Measurements from ENCODE around the gene AUTS2. TPM values are rescaled to one million over a fixed set of nuclear protein-coding genes. Genes with fewer than 3 reads are reported as not detected.

The AUTS2 gene
- total and polyA plus RNA-seq, 4 donors: 4.9 to 24.4 (median 7.0) TPM

GRCh38 chr7:70589590-70589989, 991.3 kb downstream of the AUTS2 start:
- TF ChIP-seq FOXA1 (IDR thresholded peaks at IDR 0.05) (no peak), ATF3 (IDR thresholded peaks at IDR 0.05) (no peak), SP1 (IDR thresholded peaks at IDR 0.05) (no peak), YY1 (IDR thresholded peaks at IDR 0.05) (no peak)
- 82% methylated on average over 3 of the region's 3 CpGs for WGBS
- H3K36me3 ChIP-seq (ENCODE audit: control insufficient read depth in 4 of 4, insufficient read depth in 3 of 4, low read depth in 1 of 4, low read length in 3 of 4): no peaks in the 10 kb centered on the region
- H3K27ac ChIP-seq (ENCODE audit: low read depth in 1 of 2, low read length in 2 of 2): no peak overlapping the region
- H3K9ac ChIP-seq (ENCODE audit: low read depth in 1 of 2, low read length in 2 of 2): peak overlapping the region in 1 of 2 donors; percentile 41
- no peak for DNase-seq (ENCODE audit: low spot score)
- H3K4me3 ChIP-seq (ENCODE audit: low read depth in 1 of 3, low read length in 3 of 3): no peak overlapping the region
- H3K9me3 ChIP-seq (ENCODE audit: control insufficient read depth in 4 of 4, low read length in 3 of 4): no peaks in the 10 kb centered on the region
- peaks cover 13 to 74% (median 64%) of the 10 kb centered on the region in 4 donors for H3K4me1 ChIP-seq (ENCODE audit: control insufficient read depth in 4 of 4, insufficient read depth in 4 of 4, low read length in 3 of 4)
- H3K27me3 ChIP-seq (ENCODE audit: control insufficient read depth in 4 of 4, insufficient read depth in 4 of 4, low read length in 3 of 4): no peaks in the 10 kb centered on the region

GRCh38 chr7:70590126-70590854, 992.0 kb downstream of the AUTS2 start:
- 35% methylated on average over 11 of the region's 11 CpGs for WGBS
- Histone ChIP-seq H3K27me3 (ENCODE audit: control insufficient read depth in 4 of 4, insufficient read depth in 4 of 4, low read length in 3 of 4) (no peaks in the 10 kb centered on the region), H3K9me3 (ENCODE audit: control insufficient read depth in 4 of 4, low read length in 3 of 4) (no peaks in the 10 kb centered on the region), H3K36me3 (ENCODE audit: control insufficient read depth in 4 of 4, insufficient read depth in 3 of 4, low read depth in 1 of 4, low read length in 3 of 4) (no peaks in the 10 kb centered on the region), H3K27ac (ENCODE audit: low read depth in 1 of 2, low read length in 2 of 2) (peak overlapping the region; percentile 74), H3K9ac (ENCODE audit: low read depth in 1 of 2, low read length in 2 of 2) (peak overlapping the region in 1 of 2 donors; percentile 72), H3K4me3 (ENCODE audit: low read depth in 1 of 3, low read length in 3 of 3) (peak overlapping the region in 1 of 3 donors; percentile 8), H3K4me1 (ENCODE audit: control insufficient read depth in 4 of 4, insufficient read depth in 4 of 4, low read length in 3 of 4) (peaks cover 13 to 73% (median 62%) of the 10 kb centered on the region in 4 donors)
- no peak for DNase-seq (ENCODE audit: low spot score)
- TF ChIP-seq EGR1 (IDR thresholded peaks at IDR 0.05; ENCODE audit: low read depth in 2 of 2) (no peak), CTCF (IDR thresholded peaks at IDR 0.05; ENCODE audit: low read depth, low read length, missing input control) (no peak), FOXA1 (IDR thresholded peaks at IDR 0.05) (no peak), REST (IDR thresholded peaks at IDR 0.05) (no peak), NR2F2 (IDR thresholded peaks at IDR 0.05) (no peak), FOXA2 (IDR thresholded peaks at IDR 0.05) (no peak), RXRA (IDR thresholded peaks at IDR 0.05) (peak; percentile 5 to 7), YY1 (IDR thresholded peaks at IDR 0.05) (no peak), RAD21 (IDR thresholded peaks at IDR 0.05) (no peak), ZBTB33 (IDR thresholded peaks at IDR 0.05) (no peak), HNF4A (conservative IDR thresholded peaks at IDR 0.05) (peak in 1 of 2 donors; percentile 7), JUND (IDR thresholded peaks at IDR 0.05) (no peak), SP1 (IDR thresholded peaks at IDR 0.05) (no peak), GABPA (IDR thresholded peaks at IDR 0.05 in 1 of 2, conservative IDR thresholded peaks at IDR 0.05 in 1 of 2) (no peak)
